ENCODE results near the gene ELF4. TPM values are rescaled to one million over a fixed set of nuclear protein-coding genes. Genes with fewer than 3 reads are reported as not detected.
A peak's percentile ranks its signal among the peaks of the same experiment; 100 is the strongest.

ELF4 gene
- total RNA-seq, 1 donor from 2014 or later, result not detected

DNA sequence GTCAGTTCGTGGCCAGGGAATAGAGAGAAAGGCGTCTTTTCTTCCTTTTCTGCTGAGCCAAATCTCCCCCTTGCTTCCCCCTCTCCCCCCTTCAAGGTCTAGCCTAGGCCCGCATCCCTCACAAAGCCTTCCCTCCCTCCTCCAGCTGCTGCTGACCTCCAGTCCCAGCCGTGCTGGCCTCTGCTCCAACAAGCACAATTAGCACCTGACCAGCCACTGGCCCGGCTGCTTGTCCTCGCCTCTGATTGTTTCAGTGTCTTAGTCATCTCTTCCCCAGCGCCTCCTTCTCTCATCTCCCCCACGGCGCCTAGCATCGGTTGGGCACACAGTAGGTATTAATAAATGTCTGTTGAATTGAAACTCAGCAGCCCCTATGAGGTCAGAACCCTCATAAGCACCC is 4.2 kb downstream of the ELF4 start:
- no peaks in the 10 kb centered on the region for H4K20me1 ChIP-seq (ENCODE audit: low read depth)
- Mint-ChIP-seq H3K4me3 (peak overlapping the region; percentile 72), H3K36me3 (no peaks in the 10 kb centered on the region), H3K9me3 (no peaks in the 10 kb centered on the region), H3K4me1 (peaks cover 48% of the 10 kb centered on the region), H3K27ac (peak overlapping the region; percentile 91), H3K27me3 (ENCODE audit: insufficient read depth, low read depth) (peaks cover 29% of the 10 kb centered on the region)
- no peak overlapping the region for H3K4me2 ChIP-seq
- no peak overlapping the region for H2AFZ ChIP-seq (replicated peaks)
- no peaks in the 10 kb centered on the region for H3K79me2 ChIP-seq (ENCODE audit: low read depth)
- H3F3A ChIP-seq (ENCODE audit: low read depth), result no peaks in the 10 kb centered on the region
- peaks cover 5% of the 10 kb centered on the region for H3K4me1 ChIP-seq
- H3K27ac ChIP-seq, result no peak overlapping the region
- TF ChIP-seq EZH2phosphoT487 (IDR thresholded peaks at IDR 0.05) (no peak), EZH2 (IDR thresholded peaks at IDR 0.05) (no peak)
- TF ChIP-seq, protein P1, sequence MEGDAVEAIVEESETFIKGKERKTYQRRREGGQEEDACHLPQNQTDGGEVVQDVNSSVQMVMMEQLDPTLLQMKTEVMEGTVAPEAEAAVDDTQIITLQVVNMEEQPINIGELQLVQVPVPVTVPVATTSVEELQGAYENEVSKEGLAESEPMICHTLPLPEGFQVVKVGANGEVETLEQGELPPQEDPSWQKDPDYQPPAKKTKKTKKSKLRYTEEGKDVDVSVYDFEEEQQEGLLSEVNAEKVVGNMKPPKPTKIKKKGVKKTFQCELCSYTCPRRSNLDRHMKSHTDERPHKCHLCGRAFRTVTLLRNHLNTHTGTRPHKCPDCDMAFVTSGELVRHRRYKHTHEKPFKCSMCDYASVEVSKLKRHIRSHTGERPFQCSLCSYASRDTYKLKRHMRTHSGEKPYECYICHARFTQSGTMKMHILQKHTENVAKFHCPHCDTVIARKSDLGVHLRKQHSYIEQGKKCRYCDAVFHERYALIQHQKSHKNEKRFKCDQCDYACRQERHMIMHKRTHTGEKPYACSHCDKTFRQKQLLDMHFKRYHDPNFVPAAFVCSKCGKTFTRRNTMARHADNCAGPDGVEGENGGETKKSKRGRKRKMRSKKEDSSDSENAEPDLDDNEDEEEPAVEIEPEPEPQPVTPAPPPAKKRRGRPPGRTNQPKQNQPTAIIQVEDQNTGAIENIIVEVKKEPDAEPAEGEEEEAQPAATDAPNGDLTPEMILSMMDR (IDR thresholded peaks at IDR 0.05), result no peak
- H3K4me3 ChIP-seq, result no peak overlapping the region
- H3K9ac ChIP-seq, result no peak overlapping the region
- DNase-seq (ENCODE audit: low spot score), result peak; percentile 58
- no peaks in the 10 kb centered on the region for H3K36me3 ChIP-seq
- H3K9me3 ChIP-seq (ENCODE audit: low read depth), result no peaks in the 10 kb centered on the region
- H3K27me3 ChIP-seq, result peaks cover 36% of the 10 kb centered on the region

DNA sequence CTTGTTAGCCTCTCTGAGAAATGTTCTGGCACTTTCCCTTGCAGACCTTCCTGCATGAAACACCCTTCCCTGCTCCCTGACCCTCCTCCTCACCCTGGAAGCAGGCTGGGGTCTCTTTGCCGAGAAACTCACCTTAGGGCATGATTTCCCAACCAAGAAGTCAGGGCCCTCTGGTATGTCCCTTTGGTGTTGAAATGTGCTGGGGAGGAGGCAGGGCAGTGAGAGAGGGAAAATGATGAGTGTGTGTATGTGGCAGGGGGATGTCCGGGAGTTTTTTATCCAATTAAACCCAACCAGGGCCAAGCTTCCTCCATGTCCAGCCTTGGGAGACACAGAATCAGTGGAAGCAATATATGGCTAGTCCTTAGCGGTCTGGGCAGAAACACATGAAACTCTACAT is 5.1 kb downstream of the ELF4 start:
- peaks cover 2% of the 10 kb centered on the region for H3K36me3 Mint-ChIP-seq
- Histone ChIP-seq H3K27ac (no peak overlapping the region), H3K9ac (no peak overlapping the region), H3F3A (ENCODE audit: low read depth) (no peaks in the 10 kb centered on the region), H2AFZ (replicated peaks) (no peak overlapping the region), H3K4me3 (no peak overlapping the region), H3K27me3 (peaks cover 27% of the 10 kb centered on the region), H3K4me2 (no peak overlapping the region), H3K36me3 (no peaks in the 10 kb centered on the region), H4K20me1 (ENCODE audit: low read depth) (no peaks in the 10 kb centered on the region), H3K79me2 (ENCODE audit: low read depth) (no peaks in the 10 kb centered on the region), H3K4me1 (peaks cover 5% of the 10 kb centered on the region), H3K9me3 (ENCODE audit: low read depth) (no peaks in the 10 kb centered on the region)
- H3K4me3 Mint-ChIP-seq, result peak overlapping the region; percentile 19
- TF ChIP-seq EZH2 (IDR thresholded peaks at IDR 0.05) (no peak), EZH2phosphoT487 (IDR thresholded peaks at IDR 0.05) (no peak)
- TF ChIP-seq, protein P1 (IDR thresholded peaks at IDR 0.05), result no peak
- DNase-seq (ENCODE audit: low spot score), result no peak
- H3K9me3 Mint-ChIP-seq, result no peaks in the 10 kb centered on the region
- no peak overlapping the region for H3K27ac Mint-ChIP-seq
- peaks cover 29% of the 10 kb centered on the region for H3K27me3 Mint-ChIP-seq (ENCODE audit: insufficient read depth, low read depth)
- peaks cover 48% of the 10 kb centered on the region for H3K4me1 Mint-ChIP-seq

DNA sequence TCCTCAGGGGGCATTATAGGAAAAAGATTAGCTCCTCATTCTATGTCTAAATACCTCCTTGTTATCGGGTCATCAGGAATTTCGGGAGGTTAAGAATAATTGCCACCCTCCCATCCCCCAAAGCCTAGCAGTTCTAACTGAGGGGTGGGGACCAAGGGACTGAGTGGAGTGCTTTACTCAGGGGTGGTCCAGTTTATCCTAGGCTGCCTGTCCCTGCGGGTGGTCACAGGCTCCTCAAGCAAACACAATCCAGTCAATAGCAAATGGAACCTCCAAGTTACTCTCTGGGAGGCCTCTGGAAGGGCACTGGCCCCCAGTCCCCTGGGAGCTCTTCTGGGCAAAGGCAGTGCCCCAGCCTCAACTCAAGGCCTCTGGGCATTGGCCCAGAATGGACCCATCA is 6.7 kb downstream of the ELF4 start:
- H3K9me3 Mint-ChIP-seq, result no peaks in the 10 kb centered on the region
- H3K4me1 ChIP-seq, result peaks cover 5% of the 10 kb centered on the region
- no peak overlapping the region for H3K27ac ChIP-seq
- H3K36me3 Mint-ChIP-seq, result peaks cover 2% of the 10 kb centered on the region
- no peak overlapping the region for H3K4me3 Mint-ChIP-seq
- H3K4me2 ChIP-seq, result peak overlapping the region; percentile 31
- peaks cover 25% of the 10 kb centered on the region for H3K27me3 Mint-ChIP-seq (ENCODE audit: insufficient read depth, low read depth)
- no peaks in the 10 kb centered on the region for H3K79me2 ChIP-seq (ENCODE audit: low read depth)
- H3K4me1 Mint-ChIP-seq, result peaks cover 40% of the 10 kb centered on the region
- H4K20me1 ChIP-seq (ENCODE audit: low read depth), result no peaks in the 10 kb centered on the region
- H3F3A ChIP-seq (ENCODE audit: low read depth), result no peaks in the 10 kb centered on the region
- no peak overlapping the region for H3K27ac Mint-ChIP-seq
- peak; percentile 70 for DNase-seq (ENCODE audit: low spot score)
- H3K9me3 ChIP-seq (ENCODE audit: low read depth), result no peaks in the 10 kb centered on the region
- no peak for TF ChIP-seq EZH2phosphoT487 (IDR thresholded peaks at IDR 0.05)
- H3K9ac ChIP-seq, result no peak overlapping the region
- no peak overlapping the region for H2AFZ ChIP-seq (replicated peaks)
- peaks cover 11% of the 10 kb centered on the region for H3K27me3 ChIP-seq
- no peaks in the 10 kb centered on the region for H3K36me3 ChIP-seq
- no peak overlapping the region for H3K4me3 ChIP-seq

DNA sequence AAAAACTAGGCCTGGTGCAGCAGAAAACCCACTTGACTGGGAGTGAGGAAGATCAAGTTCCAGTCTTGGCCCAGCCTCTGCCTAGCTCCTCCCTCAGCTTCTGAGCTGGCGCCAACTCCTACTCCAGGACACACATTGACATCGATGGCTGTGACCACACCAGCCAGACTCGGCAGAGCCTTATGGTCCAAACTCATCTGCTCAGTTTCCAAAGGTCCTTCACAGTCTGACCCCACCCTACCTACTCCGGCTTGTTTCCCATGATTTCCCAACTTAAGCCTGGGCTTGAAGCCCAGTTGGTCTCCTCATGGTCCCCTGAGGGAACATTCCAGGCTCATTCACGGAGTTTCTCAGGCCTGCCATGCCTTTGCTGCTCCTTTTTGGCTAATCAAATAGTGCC is 10.1 kb downstream of the ELF4 start:
- Histone ChIP-seq H3K27me3 (no peaks in the 10 kb centered on the region), H3K9ac (no peak overlapping the region), H3F3A (ENCODE audit: low read depth) (no peaks in the 10 kb centered on the region), H3K27ac (no peak overlapping the region), H3K4me2 (no peak overlapping the region), H2AFZ (replicated peaks) (no peak overlapping the region), H3K4me1 (peaks cover 5% of the 10 kb centered on the region), H3K36me3 (no peaks in the 10 kb centered on the region), H3K4me3 (no peak overlapping the region), H3K79me2 (ENCODE audit: low read depth) (no peaks in the 10 kb centered on the region), H3K9me3 (ENCODE audit: low read depth) (no peaks in the 10 kb centered on the region), H4K20me1 (ENCODE audit: low read depth) (no peaks in the 10 kb centered on the region)
- TF ChIP-seq EZH2 (IDR thresholded peaks at IDR 0.05) (no peak), EZH2phosphoT487 (IDR thresholded peaks at IDR 0.05) (no peak)
- TF ChIP-seq, protein P1 (IDR thresholded peaks at IDR 0.05), result no peak
- H3K9me3 Mint-ChIP-seq, result no peaks in the 10 kb centered on the region
- no peak for DNase-seq (ENCODE audit: low spot score)
- peaks cover 10% of the 10 kb centered on the region for H3K27me3 Mint-ChIP-seq (ENCODE audit: insufficient read depth, low read depth)
- no peak overlapping the region for H3K4me3 Mint-ChIP-seq
- H3K27ac Mint-ChIP-seq, result no peak overlapping the region
- peaks cover 2% of the 10 kb centered on the region for H3K36me3 Mint-ChIP-seq
- peaks cover 12% of the 10 kb centered on the region for H3K4me1 Mint-ChIP-seq
